Esophagus (tissue), 2 donors: ENCODE data around the gene PCNX1. TPM values are rescaled to one million over a fixed set of nuclear protein-coding genes. Genes with fewer than 3 reads are reported as not detected.
"Not testable (repeated sequence)": the region's sequence is repeated elsewhere in the genome, so short reads cannot be mapped to it uniquely, and the experiment has no call there.

ENCODE experiments used
- H3K27ac ChIP-seq, 2 donors: one replicate each; pipeline ENCODE4 v1.5.1; 2013; ENCODE audit warnings: low read depth in 2 of 2, mild to moderate bottlenecking in 2 of 2, inconsistent platforms in 1 of 2, low read length in 1 of 2, moderate library complexity in 1 of 2
- H3K27me3 ChIP-seq, 2 donors: one replicate each; pipeline ENCODE4 v1.6.1; 2013; ENCODE audit warnings: low read length in 2 of 2, control low read depth in 1 of 2, mild to moderate bottlenecking in 1 of 2; ENCODE audit not compliant: insufficient read depth in 2 of 2, control insufficient read depth in 1 of 2
- H3K36me3 ChIP-seq, 2 donors: one replicate each; pipeline ENCODE4 v1.6.1; 2013; ENCODE audit warnings: low read length in 1 of 2; ENCODE audit not compliant: control insufficient read depth in 2 of 2, insufficient read depth in 2 of 2
- H3K4me1 ChIP-seq, 2 donors: one replicate each; pipeline ENCODE4 v1.6.1; 2013; ENCODE audit warnings: low read length in 1 of 2; ENCODE audit not compliant: control insufficient read depth in 2 of 2, insufficient read depth in 2 of 2
- H3K4me3 ChIP-seq, 2 donors: one replicate each; pipeline ENCODE4 v1.5.1; 2013; ENCODE audit warnings: low read length in 2 of 2, mild to moderate bottlenecking in 2 of 2, low read depth in 1 of 2, moderate library complexity in 1 of 2
- H3K9me3 ChIP-seq, 2 donors: one replicate each; pipeline ENCODE4 v1.6.1; 2013; ENCODE audit warnings: mild to moderate bottlenecking in 2 of 2, low read depth in 1 of 2, low read length in 1 of 2, moderate library complexity in 1 of 2; ENCODE audit not compliant: control insufficient read depth in 2 of 2, insufficient read depth in 1 of 2
- WGBS, 2 donors: extraction: QIAGEN DNeasy Blood & Tissue Kit; methylation state at CpG; one replicate each; pipeline ENCODE4 v1.1.7; 2013; 5-methylcytosine and 5-hydroxymethylcytosine counted together
- polyA plus RNA-seq, 2 donors: library from polyadenylated mRNA; stranded (reverse); fragments of 200-250 nt; gene quantifications; one replicate each; pipeline ENCODE4 v1.2.3, GENCODE V29; 2013
- donor health status: healthy with polysubstance abuse.
- donor health status: Bipolar disorder and iron deficiency.

Gene PCNX1
- polyA plus RNA-seq, 2 donors, result 3.9 to 4.1 TPM

GRCh38 chr14:70879448-70879847, 27.8 kb upstream of the PCNX1 start:
- Histone ChIP-seq H3K4me3 (no peak overlapping the region), H3K9me3 (no peaks in the 10 kb centered on the region), H3K36me3 (no peaks in the 10 kb centered on the region), H3K4me1 (no peaks in the 10 kb centered on the region), H3K27me3 (no peaks in the 10 kb centered on the region), H3K27ac (no peak overlapping the region)
- WGBS, 2 donors, result 28 to 38% methylated on average over 1 of the region's 1 CpG

DNA sequence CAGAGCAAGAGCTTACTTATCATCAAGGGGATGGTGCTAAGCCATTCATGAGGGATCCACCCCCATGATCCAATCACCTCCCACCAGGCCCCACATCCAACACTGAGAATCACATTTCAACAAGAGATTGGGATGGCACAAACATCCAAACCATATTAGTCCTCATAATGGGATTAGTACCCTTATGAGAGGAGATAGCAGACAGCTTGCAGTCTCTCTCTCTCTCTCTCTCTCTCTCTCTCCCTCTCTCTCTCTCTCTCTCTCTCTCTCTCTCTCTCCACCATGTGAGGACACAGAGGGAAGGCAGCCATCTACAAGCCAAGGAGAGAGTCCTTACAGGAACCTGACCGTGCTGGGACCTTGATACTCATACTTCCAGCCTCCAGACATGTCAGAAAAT, 26.4 kb upstream of the PCNX1 start:
- H3K36me3 ChIP-seq, H3K4me1 ChIP-seq, H3K27ac ChIP-seq, H3K9me3 ChIP-seq, H3K4me3 ChIP-seq, H3K27me3 ChIP-seq: not testable (repeated sequence)
- WGBS, 2 donors, result 88 to 97% methylated on average over 1 of the region's 1 CpG

DNA sequence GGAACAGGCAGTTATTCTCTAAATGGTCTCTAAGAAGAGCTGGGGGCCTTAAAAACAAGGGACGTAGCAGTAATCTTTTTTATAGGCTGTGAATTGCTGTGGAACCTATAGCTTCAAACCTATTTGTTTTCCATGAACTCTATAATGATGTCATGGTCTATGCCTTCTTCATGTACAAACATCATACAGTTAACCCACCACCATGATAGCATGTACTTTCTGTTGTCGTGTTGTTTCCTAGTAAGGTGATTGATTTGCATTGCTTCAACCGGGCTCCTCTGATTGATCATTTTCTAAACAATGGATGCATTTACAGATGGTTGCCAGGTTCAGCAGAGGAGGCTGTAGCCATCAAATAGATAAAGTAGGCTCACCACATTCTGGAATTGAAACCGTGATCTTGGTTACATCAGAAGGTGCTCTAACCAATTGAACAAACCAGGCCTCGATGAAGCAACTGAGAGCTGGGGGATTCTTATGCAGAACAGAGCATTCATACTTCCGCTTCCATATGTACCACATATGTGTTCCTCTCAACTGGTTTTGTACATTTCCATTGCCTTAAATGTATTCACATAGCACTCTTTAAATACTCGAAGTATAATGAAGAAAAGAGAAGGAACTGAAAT, 25.6 kb upstream of the PCNX1 start:
- Histone ChIP-seq H3K4me3 (no peak overlapping the region), H3K4me1 (no peaks in the 10 kb centered on the region), H3K9me3 (no peaks in the 10 kb centered on the region), H3K27me3 (no peaks in the 10 kb centered on the region), H3K36me3 (no peaks in the 10 kb centered on the region), H3K27ac (no peak overlapping the region)
- 76 to 80% methylated on average over 7 of the region's 7 CpGs for WGBS, 2 donors

GRCh38 chr14:70882776-70883492, 24.3 kb upstream of the PCNX1 start:
- no peaks in the 10 kb centered on the region for H3K4me1 ChIP-seq
- 60 to 62% methylated on average over 6 of the region's 6 CpGs for WGBS, 2 donors
- no peak overlapping the region for H3K4me3 ChIP-seq
- no peaks in the 10 kb centered on the region for H3K9me3 ChIP-seq
- H3K27me3 ChIP-seq, result no peaks in the 10 kb centered on the region
- no peak overlapping the region for H3K27ac ChIP-seq
- no peaks in the 10 kb centered on the region for H3K36me3 ChIP-seq

- no peaks in the 10 kb centered on the region for H3K36me3 ChIP-seq
- 80 to 89% methylated on average over 8 of the region's 8 CpGs for WGBS, 2 donors
Observed at GRCh38 chr14:70884595-70885342, 22.5 kb upstream of the PCNX1 start.

DNA sequence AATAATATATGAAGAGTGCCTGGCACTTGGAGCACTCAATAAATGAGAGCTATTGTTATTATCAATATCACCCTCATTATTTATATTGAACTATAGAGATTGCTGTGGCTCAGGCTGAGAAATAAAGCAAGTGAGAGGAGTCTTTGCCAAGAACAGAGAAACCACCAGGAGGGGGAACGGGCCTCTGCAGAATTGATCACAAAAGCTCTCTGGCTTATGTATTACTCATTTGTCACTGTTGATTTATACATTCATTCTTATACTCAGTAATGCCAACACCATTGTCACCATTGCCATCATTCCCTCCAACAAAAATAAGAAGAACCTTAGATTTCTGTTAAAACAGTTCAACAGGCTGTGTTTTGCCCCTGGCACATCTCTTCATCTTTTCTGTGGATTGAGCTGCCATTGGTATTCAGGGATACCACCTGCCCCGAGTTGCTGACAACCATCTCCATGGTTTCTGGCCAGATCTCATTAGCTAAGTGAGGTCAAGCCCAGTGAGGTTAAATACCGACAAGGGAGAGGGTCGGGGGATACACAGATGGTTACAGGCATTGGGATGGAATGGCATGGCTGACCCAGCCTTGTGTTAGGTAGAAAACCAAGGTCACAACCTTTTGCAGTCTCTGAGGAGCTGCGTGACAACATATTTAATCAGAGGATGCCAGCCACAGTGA, 21.8 kb upstream of the PCNX1 start:
- 67 to 68% methylated on average over 5 of the region's 5 CpGs for WGBS, 2 donors

More at GRCh38 chr14:70884595-70885342, 22.5 kb upstream of the PCNX1 start:
- Histone ChIP-seq H3K9me3 (no peaks in the 10 kb centered on the region), H3K4me1 (no peaks in the 10 kb centered on the region), H3K27ac (no peak overlapping the region), H3K27me3 (no peaks in the 10 kb centered on the region), H3K4me3 (no peak overlapping the region)

DNA sequence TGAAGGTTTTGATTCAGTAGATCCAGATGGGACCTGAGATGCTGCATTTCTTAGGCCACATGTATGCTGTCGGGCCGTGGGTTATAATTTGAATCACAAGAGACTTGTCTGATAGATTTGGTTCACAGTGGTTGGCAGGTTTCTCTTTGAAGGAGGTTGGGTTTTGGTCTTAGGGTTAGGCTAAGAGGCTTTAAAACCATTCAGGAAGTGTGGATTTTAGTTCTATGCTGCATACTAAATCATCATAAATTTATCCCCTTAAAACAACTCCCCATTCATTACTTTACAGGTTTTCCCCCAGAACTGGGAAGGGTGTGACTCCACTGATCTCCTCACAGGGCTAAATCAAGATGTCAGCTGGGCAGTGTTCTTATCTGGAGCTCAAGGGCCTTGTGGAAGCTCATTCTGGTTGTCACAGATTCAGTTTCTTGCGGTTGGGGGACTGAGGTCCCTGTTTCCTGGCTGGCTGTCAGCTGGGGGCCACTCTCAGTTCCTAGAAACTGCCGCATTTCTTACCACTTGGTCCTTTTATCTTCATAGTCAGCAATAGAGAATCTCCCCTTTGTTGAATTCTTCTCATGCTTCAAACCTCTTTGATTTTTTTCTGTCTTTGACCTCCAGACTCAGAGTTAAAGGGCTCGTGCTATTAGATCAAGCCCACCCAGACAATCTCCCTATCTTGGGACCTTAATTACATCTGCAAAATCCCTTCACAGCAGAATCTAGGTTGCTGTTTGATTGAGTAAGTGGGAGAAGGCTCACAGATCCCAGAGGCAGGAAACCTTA, 20.6 kb upstream of the PCNX1 start:
- 69 to 72% methylated on average over 5 of the region's 5 CpGs for WGBS, 2 donors
- no peaks in the 10 kb centered on the region for H3K27me3 ChIP-seq

More for the DNA sequence above, 21.8 kb upstream of the PCNX1 start:
- H3K27ac ChIP-seq, result no peak overlapping the region
- H3K9me3 ChIP-seq, result no peaks in the 10 kb centered on the region
- H3K36me3 ChIP-seq, result no peaks in the 10 kb centered on the region
- no peak overlapping the region for H3K4me3 ChIP-seq
- H3K4me1 ChIP-seq, result no peaks in the 10 kb centered on the region
- H3K27me3 ChIP-seq, result no peaks in the 10 kb centered on the region

GRCh38 chr14:70887207-70887681, 20.0 kb upstream of the PCNX1 start:
- Histone ChIP-seq H3K4me1 (no peaks in the 10 kb centered on the region), H3K27ac (peak overlapping the region in 1 of 2 donors; percentile 23), H3K36me3 (no peaks in the 10 kb centered on the region), H3K27me3 (no peaks in the 10 kb centered on the region), H3K9me3 (no peaks in the 10 kb centered on the region), H3K4me3 (no peak overlapping the region)
- WGBS, 2 donors, result 14 to 37% methylated on average over 3 of the region's 3 CpGs

More for the DNA sequence above, 20.6 kb upstream of the PCNX1 start:
- H3K4me1 ChIP-seq, result no peaks in the 10 kb centered on the region
- no peaks in the 10 kb centered on the region for H3K36me3 ChIP-seq
- no peak overlapping the region for H3K4me3 ChIP-seq
- H3K9me3 ChIP-seq, result no peaks in the 10 kb centered on the region
- peak overlapping the region in 1 of 2 donors; percentile 23 for H3K27ac ChIP-seq
